ENCODE results near the gene KPNA2.
"Not testable (repeated sequence)": the region's sequence is repeated elsewhere in the genome, so short reads cannot be mapped to it uniquely, and the experiment has no call there.

Gene KPNA2

DNA sequence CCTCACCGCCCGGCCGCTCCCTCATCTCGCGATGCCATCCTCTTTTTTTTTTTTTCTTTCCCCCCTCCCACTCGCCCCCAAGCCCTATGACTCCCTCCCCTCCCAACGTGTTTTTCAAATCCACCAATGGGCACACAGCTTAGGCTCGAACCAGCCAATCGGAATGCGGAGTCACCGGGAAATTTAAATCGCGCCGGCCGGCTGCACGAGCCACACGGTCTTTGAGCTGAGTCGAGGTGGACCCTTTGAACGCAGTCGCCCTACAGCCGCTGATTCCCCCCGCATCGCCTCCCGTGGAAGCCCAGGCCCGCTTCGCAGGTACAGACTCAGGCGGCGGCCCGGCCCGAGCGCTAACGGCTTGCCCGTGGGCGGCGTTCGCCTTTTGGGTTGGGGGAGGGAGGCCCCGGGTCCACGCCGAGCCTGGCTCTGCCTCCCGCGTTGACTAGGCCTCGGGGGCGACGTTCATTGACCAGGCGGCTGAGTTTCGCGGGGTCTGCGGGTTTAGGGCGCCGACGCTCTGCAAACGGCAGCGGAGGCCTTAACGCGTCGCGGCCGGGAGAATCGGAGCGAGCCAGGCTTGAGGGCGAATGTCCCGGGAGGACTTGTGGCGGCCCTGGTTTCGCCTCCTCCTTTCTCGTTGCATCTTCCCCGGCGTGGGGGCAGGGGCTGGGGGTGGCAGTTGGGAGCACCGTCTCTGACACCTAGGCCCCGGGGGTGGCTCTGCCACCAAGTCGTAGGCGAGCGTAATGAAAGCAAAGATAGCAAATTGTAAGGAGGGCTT, at the start of gene KPNA2:
TSS of gene KPNA2 (plus strand) at position 213 of the 781 bp plus-strand sequence. CDS start 1,398 bp downstream, outside the sequence.
- peak; percentile 84 for DNase-seq (ENCODE audit: low read depth)

DNA sequence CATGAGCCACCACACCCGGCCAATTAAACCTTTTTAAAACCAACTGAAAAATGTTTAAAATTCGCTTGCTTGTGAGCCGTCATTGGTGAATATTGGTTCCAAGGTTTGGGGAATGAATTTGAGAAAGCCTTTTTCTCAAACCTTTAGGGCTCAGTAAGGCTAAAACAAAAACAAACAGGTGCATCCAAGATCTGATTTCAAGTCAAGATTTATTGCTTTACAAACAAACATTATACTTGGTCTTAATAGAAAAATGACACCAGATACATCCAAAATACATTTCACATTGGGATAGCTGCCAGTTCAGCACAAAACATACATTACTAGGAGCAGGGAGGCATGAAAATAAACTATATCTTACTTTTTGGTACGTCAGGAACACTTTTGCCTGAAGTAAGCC, 44.6 kb upstream of the KPNA2 start:
- no peak for DNase-seq (ENCODE audit: low read depth)

DNA sequence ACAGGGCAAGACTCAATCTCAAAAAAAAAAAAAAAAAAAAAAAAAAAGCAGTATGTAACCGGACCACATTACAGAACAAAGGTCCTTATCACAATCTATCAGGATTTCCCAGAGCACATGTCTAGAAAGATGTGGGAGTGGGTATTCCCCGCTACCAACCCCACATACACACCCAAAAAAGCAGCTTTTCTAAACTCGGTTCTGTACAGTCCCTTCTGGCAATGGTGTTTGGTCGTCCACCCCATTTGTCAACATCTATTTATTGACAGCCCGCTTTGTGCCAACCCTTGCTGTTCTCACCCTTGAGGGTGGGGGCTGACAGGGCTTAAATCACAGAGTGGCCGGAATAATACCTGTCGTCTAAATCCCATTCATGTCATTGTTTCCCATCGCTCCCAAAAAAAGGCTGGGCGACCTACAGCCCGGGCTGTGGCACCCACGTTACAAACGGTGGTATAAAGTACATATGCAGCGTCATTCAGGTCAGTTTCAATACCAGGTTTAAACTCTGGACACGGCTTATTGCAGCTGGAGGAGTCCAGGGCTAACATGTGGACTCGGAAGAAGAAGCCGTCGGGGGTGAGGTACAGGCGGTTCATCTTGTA, 42.9 kb upstream of the KPNA2 start:
- no peak for DNase-seq (ENCODE audit: low read depth)

DNA sequence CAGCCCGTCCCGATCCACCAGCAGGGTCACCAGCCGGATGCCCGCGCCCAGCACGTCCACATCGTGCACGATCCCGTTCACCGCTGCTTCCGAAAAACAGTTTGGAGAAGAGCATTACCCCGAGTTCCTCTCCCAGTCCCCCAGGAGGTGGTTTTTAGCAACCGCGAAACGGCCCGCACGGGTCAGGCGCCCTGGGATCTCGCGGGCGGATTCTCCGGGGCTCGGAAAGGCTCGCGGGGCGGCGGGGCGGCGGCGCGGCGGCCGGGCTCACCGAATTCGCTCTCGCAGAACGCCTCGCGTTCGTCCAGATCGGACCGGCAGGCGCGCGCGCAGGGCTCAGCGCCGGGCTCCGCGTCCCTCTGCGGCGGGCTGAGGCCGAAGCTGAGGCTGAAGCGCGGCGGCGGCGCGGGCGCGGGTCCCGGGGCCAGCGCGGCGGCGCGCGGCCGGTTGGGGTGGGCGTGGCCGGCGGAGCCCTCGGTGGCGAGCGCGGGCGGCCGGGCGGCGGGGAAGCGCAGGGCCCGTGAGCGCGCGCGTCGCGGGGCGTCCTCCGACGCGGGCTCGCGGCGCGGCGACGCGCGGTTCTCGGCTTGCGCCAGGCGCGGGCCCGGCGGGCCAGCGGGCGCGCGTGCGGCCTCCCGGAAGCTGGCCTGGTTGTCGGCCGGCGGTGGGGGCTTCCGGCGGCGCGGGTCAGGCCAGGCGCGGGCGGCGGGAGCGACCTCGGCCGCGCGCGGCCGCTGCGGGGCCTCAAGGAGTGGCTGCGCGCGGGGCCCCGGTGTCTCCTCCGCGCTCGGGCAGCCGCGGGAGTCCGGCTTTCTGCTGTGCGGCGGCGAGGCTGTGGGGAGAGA, 42.2 kb upstream of the KPNA2 start:
- DNase-seq (ENCODE audit: low read depth), result peak; percentile 63

DNA sequence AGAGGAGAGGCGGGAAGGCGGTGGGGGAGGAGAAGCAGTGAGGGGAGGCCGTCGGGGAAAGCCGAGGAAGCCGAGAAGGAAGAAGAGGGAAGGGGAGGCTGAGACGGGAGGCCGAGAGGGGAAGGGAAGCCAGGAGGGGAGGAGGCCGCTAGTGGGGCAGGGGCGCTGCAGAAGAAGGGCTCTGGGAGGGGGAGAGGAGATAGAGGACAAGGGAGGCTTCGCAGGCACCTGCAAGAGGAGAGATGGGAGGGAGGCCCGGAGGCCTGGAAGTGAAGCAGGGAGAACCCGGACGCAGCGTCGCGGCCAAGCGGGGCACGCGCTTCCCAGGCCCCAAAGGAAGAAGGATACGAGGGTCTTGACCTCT, 41.6 kb upstream of the KPNA2 start:
- no peak for DNase-seq (ENCODE audit: low read depth)

DNA sequence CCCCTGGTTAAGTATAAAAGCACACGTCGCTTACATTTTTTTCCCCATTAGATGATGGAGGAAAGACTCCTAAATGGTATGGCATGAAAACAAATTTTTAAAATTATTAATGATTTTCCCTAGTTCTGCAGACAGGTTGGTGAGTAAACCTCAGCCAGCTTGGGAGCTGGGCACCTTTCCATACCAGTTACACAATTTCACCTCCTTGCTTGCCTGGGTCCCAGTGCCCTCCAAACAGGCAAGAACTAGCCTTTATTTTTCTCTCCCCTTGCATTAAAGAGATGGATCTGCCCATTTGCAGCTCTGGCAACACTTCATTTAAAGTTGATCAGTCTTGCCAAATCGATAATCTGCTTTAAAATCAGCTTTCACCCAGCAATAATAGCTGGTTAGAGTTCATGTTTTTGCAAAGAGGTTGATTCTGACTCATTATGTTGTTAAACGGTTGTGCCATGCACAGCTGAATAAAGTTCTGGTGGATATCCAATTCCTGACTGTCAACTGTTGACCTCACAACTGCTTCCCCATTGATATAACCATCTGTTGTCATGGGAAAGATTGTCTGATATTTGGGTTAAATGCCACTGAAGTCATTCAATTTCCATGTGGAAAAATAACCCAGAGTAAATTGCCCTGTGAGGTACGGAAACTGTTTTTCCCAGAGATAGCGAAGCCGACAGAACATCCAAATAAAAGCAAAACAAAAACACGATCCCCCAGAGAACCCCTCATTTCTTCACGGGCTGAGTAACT, 40.5 kb upstream of the KPNA2 start:
- DNase-seq (ENCODE audit: low read depth), result no peak

DNA sequence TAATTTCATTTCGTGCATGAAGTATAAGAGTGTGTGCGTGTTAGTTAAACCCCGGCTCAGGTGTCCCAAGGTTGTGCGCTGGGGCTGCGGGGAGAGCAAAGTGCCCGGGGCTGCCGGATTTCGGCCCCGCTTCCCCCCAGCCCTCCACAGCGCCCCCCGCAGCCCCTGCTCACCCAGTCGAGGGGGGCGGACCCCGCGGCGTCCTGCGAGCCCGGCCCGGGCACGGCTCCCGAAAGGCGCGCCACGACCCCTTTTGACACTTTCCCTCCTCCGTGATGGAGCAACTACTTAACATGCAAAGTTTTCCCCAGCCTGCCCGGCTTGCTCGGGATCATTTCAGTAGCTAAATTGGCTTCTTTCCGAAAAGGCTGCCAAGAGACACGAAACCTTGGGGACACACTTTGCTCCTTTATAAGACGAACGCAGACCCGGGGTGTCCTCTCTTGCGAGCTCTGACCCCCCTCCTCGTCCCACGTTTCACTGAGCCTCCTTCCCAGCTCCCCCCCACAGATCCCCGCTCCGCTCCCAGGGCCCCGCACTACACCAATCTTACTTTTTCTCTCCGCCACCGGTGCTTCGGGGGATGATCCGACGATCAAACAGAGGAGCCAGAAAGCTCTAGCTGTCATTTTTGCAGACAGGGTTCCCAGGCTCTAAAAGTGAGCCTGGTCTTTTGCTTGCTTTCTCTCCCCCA, 39.8 kb upstream of the KPNA2 start:
- DNase-seq (ENCODE audit: low read depth), result no peak

DNA sequence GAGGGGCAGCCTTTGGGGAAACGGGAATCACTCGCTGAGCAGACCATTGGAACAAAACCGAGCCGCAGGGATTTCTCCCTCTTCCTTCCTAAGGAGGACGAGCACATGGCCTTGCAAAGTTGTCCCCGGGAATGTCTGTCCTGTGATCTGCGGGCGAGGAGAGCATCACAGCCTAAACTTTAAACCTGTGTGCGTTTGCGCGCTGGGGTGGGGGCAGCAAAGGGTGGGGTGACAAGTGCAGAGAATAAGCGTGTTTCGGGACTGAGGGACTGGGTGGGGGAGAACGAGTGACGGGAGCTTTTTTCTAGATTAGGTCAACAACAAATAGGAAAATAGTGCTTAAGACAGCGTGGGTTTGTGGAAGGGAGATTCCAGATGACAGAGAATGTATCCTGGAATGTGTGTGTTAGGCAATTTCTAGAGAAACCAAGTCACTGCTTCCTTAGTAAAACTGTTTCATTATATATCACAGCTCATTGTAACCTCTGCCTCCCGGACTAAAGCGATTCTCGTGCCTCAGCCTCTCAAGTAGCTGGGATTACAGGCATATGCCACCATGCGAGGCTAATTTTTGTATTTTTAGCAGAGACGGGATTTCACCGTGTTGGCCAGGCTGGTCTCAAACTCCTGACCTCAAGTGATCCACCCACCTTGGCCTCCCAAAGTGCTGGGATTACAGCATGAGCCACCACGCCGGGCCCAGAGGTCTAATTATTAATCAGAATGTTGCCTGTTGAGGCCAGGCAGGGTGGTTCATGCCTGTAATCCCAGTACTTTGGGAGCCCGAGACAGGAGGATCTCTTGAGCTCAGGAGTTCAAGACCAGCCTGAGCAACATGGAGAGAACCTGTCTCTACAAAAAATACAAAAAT, 39.0 kb upstream of the KPNA2 start, which contains the start of gene C17orf58:
TSS of gene C17orf58 (minus strand) at position 169 of the 871 bp plus-strand sequence. CDS start 271 bp downstream, outside the sequence.
- not testable (repeated sequence) for DNase-seq (ENCODE audit: low read depth)

DNA sequence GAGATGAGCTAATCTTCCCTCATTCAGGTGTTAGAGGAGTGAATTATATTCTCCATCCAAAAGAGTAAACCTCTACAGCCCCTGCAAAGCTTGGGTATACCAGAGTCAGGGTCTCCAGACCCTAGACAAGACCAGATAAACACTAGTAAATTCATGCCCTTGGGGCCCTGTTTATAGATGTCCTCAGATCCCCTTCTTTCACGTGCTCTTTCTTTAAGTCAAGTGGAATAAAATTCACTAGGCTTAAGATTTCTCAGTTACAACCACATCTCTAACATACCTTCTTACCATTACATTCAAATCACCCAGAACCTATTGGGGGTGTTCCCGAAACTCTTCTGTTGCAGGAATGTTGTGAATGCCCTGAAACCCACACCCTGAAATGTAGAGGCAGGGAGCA, 37.1 kb upstream of the KPNA2 start:
- DNase-seq (ENCODE audit: low read depth), result no peak

DNA sequence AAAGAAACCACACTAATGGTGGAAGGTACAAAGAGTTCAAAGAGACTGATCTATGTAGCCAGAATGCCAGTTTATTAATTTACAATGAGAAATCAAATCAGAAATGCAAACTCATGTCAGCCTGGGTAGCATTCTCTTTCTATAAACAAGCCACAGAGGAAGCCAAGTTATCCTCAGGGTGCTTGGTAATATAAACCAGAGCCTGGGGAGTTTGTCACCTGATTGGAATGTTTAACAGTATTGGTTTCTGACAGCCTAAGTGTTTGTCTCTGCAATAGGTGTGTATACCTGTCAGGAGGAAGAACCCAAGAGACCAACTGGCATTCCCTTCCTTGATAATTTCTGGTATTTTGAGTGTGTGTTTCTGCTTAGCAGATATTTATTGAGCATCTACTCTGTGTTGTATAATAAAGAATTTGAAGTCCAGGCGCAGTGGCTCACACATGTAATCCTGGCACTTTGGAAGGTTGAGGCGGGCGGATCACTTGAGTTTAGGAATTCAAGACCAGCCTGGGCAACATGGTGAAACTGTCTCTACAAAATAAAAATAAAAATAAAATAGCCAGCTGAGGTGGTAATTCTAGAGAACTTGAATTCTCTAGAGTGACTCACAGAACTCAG, 36.1 kb upstream of the KPNA2 start:
- DNase-seq (ENCODE audit: low read depth), result no peak

DNA sequence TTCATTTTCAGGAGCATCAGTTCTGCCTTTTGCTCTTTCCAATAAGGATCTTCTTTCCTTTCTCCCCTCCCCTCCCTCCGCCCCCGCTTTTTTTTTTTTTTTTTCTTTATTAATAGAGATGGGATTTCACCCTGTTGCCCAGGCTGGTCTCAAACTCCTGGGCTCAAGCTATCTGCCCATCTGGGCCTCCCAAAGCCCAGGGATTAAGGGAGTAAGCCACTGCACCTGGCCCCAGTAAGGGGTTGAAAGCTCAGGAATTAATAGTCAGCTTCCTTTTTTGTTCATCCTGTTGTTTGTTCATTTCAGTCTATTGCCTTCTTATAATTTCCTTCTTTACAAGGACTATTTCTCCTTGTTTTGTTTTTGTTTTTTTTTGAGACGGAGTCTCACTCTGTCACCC, 31.3 kb upstream of the KPNA2 start:
- no peak for DNase-seq (ENCODE audit: low read depth)

DNA sequence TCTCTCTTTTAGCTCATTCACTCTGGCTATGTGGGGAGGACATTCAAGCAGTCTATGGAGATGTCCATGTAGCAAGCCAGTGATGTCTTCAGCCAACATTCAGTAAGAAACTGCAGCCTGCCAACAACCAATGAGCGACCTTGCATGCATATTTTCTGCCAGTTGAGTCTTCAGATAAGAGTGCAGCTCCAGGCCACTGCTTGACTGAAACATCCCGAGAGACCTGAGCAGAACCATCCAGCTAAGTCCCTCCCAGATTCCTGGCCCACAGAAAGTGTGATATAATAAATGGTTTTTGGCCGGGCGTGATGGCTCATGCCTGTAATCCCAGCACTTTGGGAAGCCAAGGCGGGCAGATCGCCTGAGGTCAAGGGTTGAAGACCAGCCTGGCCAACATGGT, 28.7 kb upstream of the KPNA2 start:
- DNase-seq (ENCODE audit: low read depth), result no peak

DNA sequence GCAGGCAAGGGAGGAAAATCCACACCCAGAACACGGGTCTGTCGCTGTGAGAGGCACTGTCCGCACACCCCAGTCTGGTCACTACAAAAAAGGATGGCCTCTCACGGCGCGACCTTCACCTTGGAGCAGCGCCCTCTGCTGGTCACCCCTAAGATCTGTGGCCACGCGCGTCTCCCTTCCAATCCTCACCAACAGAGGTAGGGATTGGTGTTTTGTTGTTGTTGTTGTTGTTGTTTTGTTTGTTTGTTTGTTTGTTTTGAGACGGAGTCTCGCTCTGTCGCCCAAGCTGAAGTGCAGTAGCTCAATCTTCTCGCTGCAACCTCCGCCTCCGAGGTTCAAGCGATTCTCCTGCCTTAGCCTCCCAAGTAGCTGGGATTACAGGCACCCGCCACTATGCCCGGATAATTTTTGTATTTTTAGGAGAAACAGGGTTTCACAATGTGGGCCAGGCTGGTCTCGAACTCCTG, 24.3 kb upstream of the KPNA2 start:
- peak; percentile 44 for DNase-seq (ENCODE audit: low read depth)

DNA sequence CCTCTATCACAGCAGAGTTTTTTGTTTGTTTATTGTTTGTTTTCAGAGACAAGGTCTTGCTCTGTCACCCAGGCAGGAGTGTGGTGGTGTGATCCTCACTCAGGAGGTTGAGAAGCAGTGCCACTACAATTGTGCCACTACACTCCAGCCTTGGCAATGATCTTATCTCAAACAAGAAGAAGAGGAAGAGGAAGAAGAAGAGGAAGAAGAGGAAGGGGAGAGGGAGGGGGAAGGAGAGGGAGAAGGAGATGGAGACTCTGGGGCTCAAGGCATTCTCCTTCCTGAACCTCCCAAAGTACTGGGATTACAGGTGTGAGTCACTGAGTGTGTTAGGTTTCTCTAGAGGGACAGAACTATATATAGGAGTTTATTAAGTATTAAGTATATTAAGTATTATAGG, 22.1 kb upstream of the KPNA2 start:
- no peak for DNase-seq (ENCODE audit: low read depth)

DNA sequence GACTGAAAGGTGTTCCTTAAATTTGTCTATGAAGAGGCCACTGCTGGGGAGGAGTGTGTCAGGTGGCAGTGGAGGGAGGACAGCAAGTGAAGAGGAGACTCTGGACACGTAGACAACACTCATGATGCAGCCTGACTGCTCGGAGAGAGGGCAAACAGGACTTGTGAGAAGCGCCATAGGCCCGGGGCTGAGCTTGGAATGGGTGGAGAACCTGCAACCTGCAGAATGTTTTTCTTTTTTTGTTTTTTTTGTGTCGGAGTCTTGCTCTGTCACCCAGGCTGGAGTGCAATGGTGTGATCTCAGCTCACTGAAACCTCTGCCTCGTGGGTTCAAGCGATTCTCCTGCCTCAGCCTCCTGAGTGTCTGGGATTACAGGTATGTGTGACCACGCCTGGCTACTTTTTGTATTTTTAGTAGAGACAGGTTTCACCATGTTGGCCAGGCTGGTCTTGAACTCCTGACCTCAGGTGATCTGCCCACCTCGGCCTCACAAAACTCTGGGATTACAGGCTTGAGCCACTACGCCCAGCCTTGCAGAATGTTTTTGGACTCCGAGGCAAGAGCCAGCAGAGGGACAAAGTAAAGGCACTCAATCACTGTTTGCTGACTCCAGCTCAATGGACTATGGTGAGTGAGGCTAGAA, 20.3 kb upstream of the KPNA2 start:
- no peak for DNase-seq (ENCODE audit: low read depth)

DNA sequence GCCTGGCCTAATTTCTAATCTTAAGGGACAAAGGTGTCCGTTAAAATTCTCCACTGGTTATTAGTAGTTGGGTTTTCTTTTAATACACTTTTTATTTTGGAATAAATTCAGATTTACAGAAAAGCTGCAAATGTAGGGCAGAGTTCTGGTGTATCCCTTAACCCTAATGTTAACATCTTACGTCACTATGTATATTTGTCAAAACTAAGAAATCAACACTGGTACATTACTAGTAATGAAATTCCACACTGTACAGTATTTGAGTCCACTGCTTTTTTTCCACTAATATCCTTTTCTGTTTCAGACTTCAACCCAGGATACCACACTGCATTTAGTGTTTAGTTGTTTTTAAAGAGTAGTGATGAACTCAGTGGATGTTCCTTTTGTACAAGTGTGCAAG, 18.7 kb upstream of the KPNA2 start:
- no peak for DNase-seq (ENCODE audit: low read depth)

DNA sequence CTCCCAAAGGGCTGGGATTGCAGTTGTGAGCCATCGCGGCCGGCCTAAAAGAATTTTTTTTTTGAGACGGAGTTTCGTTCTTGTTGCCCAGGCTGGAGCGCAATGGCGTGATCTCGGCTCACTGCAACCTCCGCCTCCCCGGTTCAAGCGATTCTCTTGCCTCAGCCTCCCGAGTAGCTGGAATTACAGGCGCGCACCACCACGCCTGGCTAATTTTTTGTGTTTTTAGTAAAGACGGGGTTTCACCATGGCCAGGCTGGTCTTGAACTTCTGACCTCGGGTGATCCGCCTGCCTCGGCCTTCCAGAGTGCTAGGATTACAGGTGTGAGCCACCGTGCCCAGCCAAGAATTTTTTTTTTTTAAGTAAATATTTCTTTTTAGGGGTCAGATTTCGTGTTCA, 17.0 kb upstream of the KPNA2 start:
- not testable (repeated sequence) for DNase-seq (ENCODE audit: low read depth)

DNA sequence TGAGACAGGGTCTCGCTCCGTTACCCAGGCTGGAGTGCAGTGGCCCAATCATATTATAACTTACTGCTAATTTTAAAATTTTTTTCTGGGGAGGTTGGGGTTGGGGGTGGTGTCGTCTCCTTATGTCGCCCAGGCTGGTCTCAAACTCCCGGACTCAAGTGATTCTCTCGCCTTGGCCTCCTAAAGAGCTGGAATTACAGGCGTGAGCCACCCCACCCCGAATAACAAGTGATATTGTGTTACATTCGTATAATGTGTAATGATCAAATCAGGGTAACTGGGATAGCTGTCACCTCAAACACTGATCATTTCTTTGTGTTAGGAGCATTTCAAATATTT, 16.2 kb upstream of the KPNA2 start:
- no peak for DNase-seq (ENCODE audit: low read depth)

DNA sequence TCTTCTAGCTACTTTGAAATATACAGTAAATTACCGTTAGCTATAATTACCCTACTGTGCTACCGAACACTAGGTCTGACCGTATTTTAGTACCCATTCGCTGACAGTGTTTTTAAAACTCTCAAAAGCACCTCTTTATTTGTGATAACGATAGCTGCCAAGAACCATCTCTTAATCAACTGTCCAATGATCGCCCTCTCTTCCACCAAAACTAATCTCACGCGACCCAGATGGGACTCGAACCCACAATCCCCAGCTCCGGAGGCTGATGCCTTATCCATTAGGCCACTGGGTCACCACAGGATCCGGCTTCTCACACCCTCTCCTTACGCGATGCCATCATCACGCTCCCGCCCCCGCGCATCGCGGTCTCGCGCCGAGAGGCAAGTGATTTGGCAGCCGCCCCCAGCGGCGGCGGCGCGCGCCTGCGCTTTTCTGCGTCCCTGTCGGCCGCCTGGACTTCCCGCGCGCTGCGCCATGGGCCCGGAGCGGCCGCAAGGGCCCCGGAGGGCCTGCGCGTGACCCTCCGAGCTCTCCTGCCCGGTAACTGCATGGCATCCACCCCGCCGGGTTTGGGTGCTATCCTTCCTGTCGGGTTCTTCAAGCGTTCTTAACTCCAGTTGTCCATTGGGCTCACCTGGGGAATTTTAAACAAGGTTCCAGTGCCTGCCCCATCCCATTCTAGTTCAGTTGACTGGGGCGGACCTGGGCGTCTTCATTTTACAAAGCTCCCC, 15.7 kb upstream of the KPNA2 start:
- DNase-seq (ENCODE audit: low read depth), result peak; percentile 98

Data from activated T-helper 9 cell treated with anti-CD3 and anti-CD28 coated beads, Interleukin-2, amount 50 U/mL, for 16 hours (primary cell).